GM23338 (cell line): Measurements from ENCODE around the gene IRX2. TPM values are rescaled to one million over a fixed set of nuclear protein-coding genes. Genes with fewer than 3 reads are reported as not detected.

Source experiments
- ATAC-seq: fragments of 200-7000 bp; cut with Tn5 transposase; 3 replicates; pipeline ENCODE4 v1.9.1; 2020
- DNase-seq: peaks from one replicate; pipeline ENCODE4 v3.0.0-alpha.2; 2015; ENCODE audit warnings: low spot score
- H2AFZ ChIP-seq: fragments of 200-600 bp; sonication (generic); 2 replicates; pipeline ENCODE4 v1.8.0; 2016; ENCODE audit warnings: antibody characterized with exemption, mild to moderate bottlenecking, moderate library complexity
- H3F3A ChIP-seq: fragments of 200-600 bp; sonication (generic); replicated peaks from 2 replicates; pipeline ENCODE4 v1.8.0; 2017; ENCODE audit warnings: antibody characterized with exemption, mixed run types, low read depth
- H3K27ac ChIP-seq: fragments of 200-600 bp; sonication (generic); 2 replicates; pipeline ENCODE4 v1.6.1; 2016; ENCODE audit warnings: low read depth
- H3K27me3 ChIP-seq: fragments of 200-600 bp; sonication (generic); 2 replicates; pipeline ENCODE4 v1.8.0; 2016; ENCODE audit warnings: mild to moderate bottlenecking, mixed run types, moderate library complexity; ENCODE audit not compliant: insufficient read depth
- H3K36me3 ChIP-seq: fragments of 200-600 bp; sonication (generic); 2 replicates; pipeline ENCODE4 v1.8.0; 2016; ENCODE audit warnings: mild to moderate bottlenecking; ENCODE audit not compliant: insufficient read depth
- H3K4me1 ChIP-seq: fragments of 200-600 bp; sonication (generic); 2 replicates; pipeline ENCODE4 v1.8.0; 2016; ENCODE audit warnings: mild to moderate bottlenecking, moderate library complexity; ENCODE audit not compliant: insufficient read depth
- H3K4me2 ChIP-seq: fragments of 200-600 bp; sonication (generic); 2 replicates; pipeline ENCODE4 v1.7.1; 2017; ENCODE audit warnings: mixed run types
- H3K4me3 ChIP-seq: fragments of 200-600 bp; sonication (generic); 2 replicates; pipeline ENCODE4 v1.6.1; 2016; ENCODE audit warnings: mixed run types
- H3K79me2 ChIP-seq: fragments of 200-600 bp; sonication (generic); replicated peaks from 2 replicates; pipeline ENCODE4 v1.8.0; 2017; ENCODE audit warnings: mild to moderate bottlenecking; ENCODE audit not compliant: insufficient read depth
- H3K9me2 ChIP-seq: fragments of 200-600 bp; sonication (generic); 2 replicates; pipeline ENCODE4 v1.8.0; 2017; ENCODE audit not compliant: insufficient read depth
- H4K20me1 ChIP-seq: fragments of 200-600 bp; sonication (generic); replicated peaks from 2 replicates; pipeline ENCODE4 v1.8.0; 2017; ENCODE audit warnings: mild to moderate bottlenecking; ENCODE audit not compliant: insufficient read depth
- H3K27ac Mint-ChIP-seq: 2 replicates; pipeline ENCODE4 v1.8.0; 2020; ENCODE audit warnings: inconsistent platforms, mild to moderate bottlenecking, moderate library complexity, mixed read lengths
- H3K27me3 Mint-ChIP-seq: 3 replicates; pipeline ENCODE4 v1.8.0; 2022; ENCODE audit warnings: low read depth, mild to moderate bottlenecking, moderate library complexity, mixed read lengths, inconsistent platforms; ENCODE audit not compliant: insufficient read depth, poor library complexity
- H3K36me3 Mint-ChIP-seq: 3 replicates; pipeline ENCODE4 v1.8.0; 2021; ENCODE audit warnings: low read depth, mild to moderate bottlenecking, inconsistent platforms, moderate library complexity, mixed read lengths
- H3K4me1 Mint-ChIP-seq: 3 replicates; pipeline ENCODE4 v1.8.0; 2020; ENCODE audit warnings: mild to moderate bottlenecking, inconsistent platforms, mixed read lengths
- H3K4me3 Mint-ChIP-seq: 3 replicates; pipeline ENCODE4 v1.8.0; 2021; ENCODE audit warnings: moderate library complexity, mild to moderate bottlenecking, inconsistent platforms, mixed read lengths
- H3K9me3 Mint-ChIP-seq: 3 replicates; pipeline ENCODE4 v1.8.0; 2020; ENCODE audit warnings: moderate library complexity, mild to moderate bottlenecking, inconsistent platforms, mixed read lengths
- CREB1 ChIP-seq: fragments of 250-450 bp; sonication (Bioruptor Pico); IDR thresholded peaks from 2 replicates; pipeline ENCODE4 v1.5.0; 2020; ENCODE audit warnings: low read depth, mild to moderate bottlenecking, moderate library complexity
- EZH2 ChIP-seq: fragments of 200-600 bp; sonication (generic); IDR thresholded peaks from one replicate; pipeline ENCODE4 v1.8.0; 2017; ENCODE audit warnings: antibody characterized with exemption, mild to moderate bottlenecking, low read depth; ENCODE audit not compliant: unreplicated experiment
- EZH2phosphoT487 ChIP-seq: fragments of 200-600 bp; sonication (generic); IDR thresholded peaks from one replicate; pipeline ENCODE4 v1.8.1; 2018; ENCODE audit warnings: antibody characterized with exemption; ENCODE audit not compliant: unreplicated experiment
- JUNB ChIP-seq: IDR thresholded peaks from one replicate; pipeline ENCODE4 v1.6.1; 2016; ENCODE audit warnings: antibody characterized with exemption; ENCODE audit not compliant: unreplicated experiment
- NANOG ChIP-seq: IDR thresholded peaks from 2 replicates; pipeline ENCODE4 v1.6.1; 2016; ENCODE audit warnings: antibody characterized with exemption, borderline replicate concordance
- POLR2AphosphoS5 ChIP-seq: IDR thresholded peaks from 2 replicates; pipeline ENCODE4 v1.6.1; 2016; ENCODE audit warnings: antibody characterized with exemption, low read depth
- STAT1 ChIP-seq: IDR thresholded peaks from one replicate; pipeline ENCODE4 v1.6.1; 2016; ENCODE audit warnings: antibody characterized with exemption; ENCODE audit not compliant: unreplicated experiment
- ZNF114 ChIP-seq: fragments of 250-450 bp; sonication (Bioruptor Pico); IDR thresholded peaks from 2 replicates; pipeline ENCODE4 v1.5.0; 2020; ENCODE audit warnings: mild to moderate bottlenecking, moderate library complexity
- ZNF331 ChIP-seq: fragments of 250-450 bp; sonication (Bioruptor Pico); IDR thresholded peaks from 2 replicates; pipeline ENCODE4 v1.5.0; 2020; ENCODE audit warnings: low read depth, mild to moderate bottlenecking, moderate library complexity
- polyA plus RNA-seq: library from polyadenylated mRNA; unstranded; fragments of >200 nt; fragmentation: Nextera tagmentation; extraction: Ambion mirVana; gene quantifications from 2 replicates; pipeline ENCODE4 v1.2.1, GENCODE V29; 2016
- total RNA-seq: library from RNA; depleted of rRNA; stranded (reverse); fragments of >200 nt; shearing (Covaris generic); gene quantifications from 2 replicates; pipeline ENCODE4 v1.2.3, GENCODE V29; 2014
- TF ChIP-seq, protein P1 (sequence below): IDR thresholded peaks from one replicate; pipeline ENCODE4 v1.6.1; 2018; ENCODE audit warnings: antibody characterized with exemption; ENCODE audit not compliant: unreplicated experiment
- TF ChIP-seq, protein P2 (sequence below): IDR thresholded peaks from 2 replicates; pipeline ENCODE4 v1.6.1; 2016; ENCODE audit warnings: antibody characterized with exemption
- TF ChIP-seq, protein P3 (sequence below), 2 experiments: fragments of 200-600 bp in 1 of 2; sonication (generic) in 1 of 2; conservative IDR thresholded peaks; 2 replicates each; pipeline versions ENCODE4 v1.5.1 to v1.6.1; 2016 to 2017; ENCODE audit warnings: antibody characterized with exemption in 2 of 2, low read depth in 2 of 2, mild to moderate bottlenecking in 2 of 2, moderate library complexity in 1 of 2
- TF ChIP-seq, protein P4 (sequence below): fragments of 250-450 bp; sonication (Bioruptor Pico); IDR thresholded peaks from 2 replicates; pipeline ENCODE4 v1.5.0; 2020; ENCODE audit warnings: mild to moderate bottlenecking, moderate library complexity

Gene IRX2
- total and polyA plus RNA-seq, 2 experiments from 2014 or later = 13.6 to 25.3 TPM

DNA sequence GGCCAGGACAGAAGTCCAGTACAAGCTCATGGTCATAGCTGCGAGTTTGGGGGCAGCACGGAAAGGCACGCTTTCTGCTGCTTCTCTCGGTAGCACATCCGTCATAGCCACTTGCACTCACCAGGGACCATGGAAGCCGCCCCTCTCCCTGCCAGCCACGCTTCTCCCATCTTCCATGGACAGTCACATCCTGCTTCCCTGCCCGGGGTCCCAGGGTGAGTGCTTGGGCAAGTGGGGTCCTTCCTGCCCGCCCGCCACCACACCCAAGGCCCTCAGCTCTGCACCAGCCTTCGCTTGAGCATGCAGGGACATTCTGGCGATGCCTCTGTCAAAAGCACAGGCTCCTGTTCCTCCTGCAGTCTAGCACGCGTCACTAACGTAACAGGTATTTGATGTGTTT lies 13.1 kb upstream of the IRX2 start:
- H3K9me3 Mint-ChIP-seq = peaks cover 3% of the 10 kb centered on the region; the same call in 2 of the 3 replicates
- Histone ChIP-seq H2AFZ (no peak overlapping the region), H3K4me1 (peaks cover 49% of the 10 kb centered on the region), H3K9me2 (no peaks in the 10 kb centered on the region), H3K4me3 (no peak overlapping the region), H4K20me1 (no peaks in the 10 kb centered on the region), H3K79me2 (no peaks in the 10 kb centered on the region), H3K36me3 (no peaks in the 10 kb centered on the region), H3K27me3 (peaks cover 13% of the 10 kb centered on the region), H3K27ac (no peak overlapping the region), H3F3A (no peaks in the 10 kb centered on the region), H3K4me2 (no peak overlapping the region)
- peaks cover 46% of the 10 kb centered on the region for H3K4me1 Mint-ChIP-seq
- H3K27ac Mint-ChIP-seq = no peak overlapping the region
- no peak for TF ChIP-seq ZNF114 (CRISPR knock-in tag)
- no peak for TF ChIP-seq ZNF331 (CRISPR knock-in tag)
- TF ChIP-seq, protein P1, sequence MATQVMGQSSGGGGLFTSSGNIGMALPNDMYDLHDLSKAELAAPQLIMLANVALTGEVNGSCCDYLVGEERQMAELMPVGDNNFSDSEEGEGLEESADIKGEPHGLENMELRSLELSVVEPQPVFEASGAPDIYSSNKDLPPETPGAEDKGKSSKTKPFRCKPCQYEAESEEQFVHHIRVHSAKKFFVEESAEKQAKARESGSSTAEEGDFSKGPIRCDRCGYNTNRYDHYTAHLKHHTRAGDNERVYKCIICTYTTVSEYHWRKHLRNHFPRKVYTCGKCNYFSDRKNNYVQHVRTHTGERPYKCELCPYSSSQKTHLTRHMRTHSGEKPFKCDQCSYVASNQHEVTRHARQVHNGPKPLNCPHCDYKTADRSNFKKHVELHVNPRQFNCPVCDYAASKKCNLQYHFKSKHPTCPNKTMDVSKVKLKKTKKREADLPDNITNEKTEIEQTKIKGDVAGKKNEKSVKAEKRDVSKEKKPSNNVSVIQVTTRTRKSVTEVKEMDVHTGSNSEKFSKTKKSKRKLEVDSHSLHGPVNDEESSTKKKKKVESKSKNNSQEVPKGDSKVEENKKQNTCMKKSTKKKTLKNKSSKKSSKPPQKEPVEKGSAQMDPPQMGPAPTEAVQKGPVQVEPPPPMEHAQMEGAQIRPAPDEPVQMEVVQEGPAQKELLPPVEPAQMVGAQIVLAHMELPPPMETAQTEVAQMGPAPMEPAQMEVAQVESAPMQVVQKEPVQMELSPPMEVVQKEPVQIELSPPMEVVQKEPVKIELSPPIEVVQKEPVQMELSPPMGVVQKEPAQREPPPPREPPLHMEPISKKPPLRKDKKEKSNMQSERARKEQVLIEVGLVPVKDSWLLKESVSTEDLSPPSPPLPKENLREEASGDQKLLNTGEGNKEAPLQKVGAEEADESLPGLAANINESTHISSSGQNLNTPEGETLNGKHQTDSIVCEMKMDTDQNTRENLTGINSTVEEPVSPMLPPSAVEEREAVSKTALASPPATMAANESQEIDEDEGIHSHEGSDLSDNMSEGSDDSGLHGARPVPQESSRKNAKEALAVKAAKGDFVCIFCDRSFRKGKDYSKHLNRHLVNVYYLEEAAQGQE = no peak
- TF ChIP-seq POLR2AphosphoS5 = no peak
- TF ChIP-seq, protein P2, sequence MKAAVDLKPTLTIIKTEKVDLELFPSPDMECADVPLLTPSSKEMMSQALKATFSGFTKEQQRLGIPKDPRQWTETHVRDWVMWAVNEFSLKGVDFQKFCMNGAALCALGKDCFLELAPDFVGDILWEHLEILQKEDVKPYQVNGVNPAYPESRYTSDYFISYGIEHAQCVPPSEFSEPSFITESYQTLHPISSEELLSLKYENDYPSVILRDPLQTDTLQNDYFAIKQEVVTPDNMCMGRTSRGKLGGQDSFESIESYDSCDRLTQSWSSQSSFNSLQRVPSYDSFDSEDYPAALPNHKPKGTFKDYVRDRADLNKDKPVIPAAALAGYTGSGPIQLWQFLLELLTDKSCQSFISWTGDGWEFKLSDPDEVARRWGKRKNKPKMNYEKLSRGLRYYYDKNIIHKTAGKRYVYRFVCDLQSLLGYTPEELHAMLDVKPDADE = no peak
- no peak for TF ChIP-seq NANOG
- no peak for TF ChIP-seq JUNB
- TF ChIP-seq, protein P3, sequence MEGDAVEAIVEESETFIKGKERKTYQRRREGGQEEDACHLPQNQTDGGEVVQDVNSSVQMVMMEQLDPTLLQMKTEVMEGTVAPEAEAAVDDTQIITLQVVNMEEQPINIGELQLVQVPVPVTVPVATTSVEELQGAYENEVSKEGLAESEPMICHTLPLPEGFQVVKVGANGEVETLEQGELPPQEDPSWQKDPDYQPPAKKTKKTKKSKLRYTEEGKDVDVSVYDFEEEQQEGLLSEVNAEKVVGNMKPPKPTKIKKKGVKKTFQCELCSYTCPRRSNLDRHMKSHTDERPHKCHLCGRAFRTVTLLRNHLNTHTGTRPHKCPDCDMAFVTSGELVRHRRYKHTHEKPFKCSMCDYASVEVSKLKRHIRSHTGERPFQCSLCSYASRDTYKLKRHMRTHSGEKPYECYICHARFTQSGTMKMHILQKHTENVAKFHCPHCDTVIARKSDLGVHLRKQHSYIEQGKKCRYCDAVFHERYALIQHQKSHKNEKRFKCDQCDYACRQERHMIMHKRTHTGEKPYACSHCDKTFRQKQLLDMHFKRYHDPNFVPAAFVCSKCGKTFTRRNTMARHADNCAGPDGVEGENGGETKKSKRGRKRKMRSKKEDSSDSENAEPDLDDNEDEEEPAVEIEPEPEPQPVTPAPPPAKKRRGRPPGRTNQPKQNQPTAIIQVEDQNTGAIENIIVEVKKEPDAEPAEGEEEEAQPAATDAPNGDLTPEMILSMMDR (conservative IDR thresholded peaks at IDR 0.05; ENCODE audit: low read depth in 2 of 2) = no peak
- no peak for TF ChIP-seq STAT1
- TF ChIP-seq EZH2phosphoT487 = no peak
- TF ChIP-seq, protein P4, sequence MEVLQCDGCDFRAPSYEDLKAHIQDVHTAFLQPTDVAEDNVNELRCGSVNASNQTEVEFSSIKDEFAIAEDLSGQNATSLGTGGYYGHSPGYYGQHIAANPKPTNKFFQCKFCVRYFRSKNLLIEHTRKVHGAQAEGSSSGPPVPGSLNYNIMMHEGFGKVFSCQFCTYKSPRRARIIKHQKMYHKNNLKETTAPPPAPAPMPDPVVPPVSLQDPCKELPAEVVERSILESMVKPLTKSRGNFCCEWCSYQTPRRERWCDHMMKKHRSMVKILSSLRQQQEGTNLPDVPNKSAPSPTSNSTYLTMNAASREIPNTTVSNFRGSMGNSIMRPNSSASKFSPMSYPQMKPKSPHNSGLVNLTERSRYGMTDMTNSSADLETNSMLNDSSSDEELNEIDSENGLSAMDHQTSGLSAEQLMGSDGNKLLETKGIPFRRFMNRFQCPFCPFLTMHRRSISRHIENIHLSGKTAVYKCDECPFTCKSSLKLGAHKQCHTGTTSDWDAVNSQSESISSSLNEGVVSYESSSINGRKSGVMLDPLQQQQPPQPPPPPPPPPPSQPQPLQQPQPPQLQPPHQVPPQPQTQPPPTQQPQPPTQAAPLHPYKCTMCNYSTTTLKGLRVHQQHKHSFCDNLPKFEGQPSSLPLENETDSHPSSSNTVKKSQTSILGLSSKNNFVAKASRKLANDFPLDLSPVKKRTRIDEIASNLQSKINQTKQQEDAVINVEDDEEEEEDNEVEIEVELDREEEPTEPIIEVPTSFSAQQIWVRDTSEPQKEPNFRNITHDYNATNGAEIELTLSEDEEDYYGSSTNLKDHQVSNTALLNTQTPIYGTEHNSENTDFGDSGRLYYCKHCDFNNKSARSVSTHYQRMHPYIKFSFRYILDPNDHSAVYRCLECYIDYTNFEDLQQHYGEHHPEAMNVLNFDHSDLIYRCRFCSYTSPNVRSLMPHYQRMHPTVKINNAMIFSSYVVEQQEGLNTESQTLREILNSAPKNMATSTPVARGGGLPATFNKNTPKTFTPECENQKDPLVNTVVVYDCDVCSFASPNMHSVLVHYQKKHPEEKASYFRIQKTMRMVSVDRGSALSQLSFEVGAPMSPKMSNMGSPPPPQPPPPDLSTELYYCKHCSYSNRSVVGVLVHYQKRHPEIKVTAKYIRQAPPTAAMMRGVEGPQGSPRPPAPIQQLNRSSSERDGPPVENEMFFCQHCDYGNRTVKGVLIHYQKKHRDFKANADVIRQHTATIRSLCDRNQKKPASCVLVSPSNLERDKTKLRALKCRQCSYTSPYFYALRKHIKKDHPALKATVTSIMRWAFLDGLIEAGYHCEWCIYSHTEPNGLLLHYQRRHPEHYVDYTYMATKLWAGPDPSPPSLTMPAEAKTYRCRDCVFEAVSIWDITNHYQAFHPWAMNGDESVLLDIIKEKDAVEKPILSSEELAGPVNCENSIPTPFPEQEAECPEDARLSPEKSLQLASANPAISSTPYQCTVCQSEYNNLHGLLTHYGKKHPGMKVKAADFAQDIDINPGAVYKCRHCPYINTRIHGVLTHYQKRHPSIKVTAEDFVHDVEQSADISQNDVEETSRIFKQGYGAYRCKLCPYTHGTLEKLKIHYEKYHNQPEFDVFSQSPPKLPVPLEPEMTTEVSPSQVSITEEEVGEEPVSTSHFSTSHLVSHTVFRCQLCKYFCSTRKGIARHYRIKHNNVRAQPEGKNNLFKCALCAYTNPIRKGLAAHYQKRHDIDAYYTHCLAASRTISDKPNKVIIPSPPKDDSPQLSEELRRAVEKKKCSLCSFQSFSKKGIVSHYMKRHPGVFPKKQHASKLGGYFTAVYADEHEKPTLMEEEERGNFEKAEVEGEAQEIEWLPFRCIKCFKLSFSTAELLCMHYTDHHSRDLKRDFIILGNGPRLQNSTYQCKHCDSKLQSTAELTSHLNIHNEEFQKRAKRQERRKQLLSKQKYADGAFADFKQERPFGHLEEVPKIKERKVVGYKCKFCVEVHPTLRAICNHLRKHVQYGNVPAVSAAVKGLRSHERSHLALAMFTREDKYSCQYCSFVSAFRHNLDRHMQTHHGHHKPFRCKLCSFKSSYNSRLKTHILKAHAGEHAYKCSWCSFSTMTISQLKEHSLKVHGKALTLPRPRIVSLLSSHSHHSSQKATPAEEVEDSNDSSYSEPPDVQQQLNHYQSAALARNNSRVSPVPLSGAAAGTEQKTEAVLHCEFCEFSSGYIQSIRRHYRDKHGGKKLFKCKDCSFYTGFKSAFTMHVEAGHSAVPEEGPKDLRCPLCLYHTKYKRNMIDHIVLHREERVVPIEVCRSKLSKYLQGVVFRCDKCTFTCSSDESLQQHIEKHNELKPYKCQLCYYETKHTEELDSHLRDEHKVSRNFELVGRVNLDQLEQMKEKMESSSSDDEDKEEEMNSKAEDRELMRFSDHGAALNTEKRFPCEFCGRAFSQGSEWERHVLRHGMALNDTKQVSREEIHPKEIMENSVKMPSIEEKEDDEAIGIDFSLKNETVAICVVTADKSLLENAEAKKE (CRISPR knock-in tag) = no peak
- TF ChIP-seq EZH2 = no peak
- no peak for TF ChIP-seq CREB1 (CRISPR knock-in tag)
- no peak for ATAC-seq
- DNase-seq = no peak
- H3K27me3 Mint-ChIP-seq = peaks cover 10% of the 10 kb centered on the region
- no peak overlapping the region for H3K4me3 Mint-ChIP-seq
- peaks cover 4% of the 10 kb centered on the region; the same call in 2 of the 3 replicates for H3K36me3 Mint-ChIP-seq
